B cell (primary cell): ENCODE data around the gene ARGLU1.

ENCODE experiments used
- EZH2 ChIP-seq: IDR thresholded peaks from 2 replicates; pipeline ENCODE4 v1.6.1; 2012; ENCODE audit warnings: borderline replicate concordance, low read depth, mild to moderate bottlenecking, moderate library complexity, low read length; ENCODE audit not compliant: insufficient read depth, poor library complexity, severe bottlenecking
- TF ChIP-seq, protein P1 (sequence below): fragments of 200-600 bp; IDR thresholded peaks from one replicate; pipeline ENCODE4 v1.8.0; 2022; ENCODE audit warnings: antibody characterized with exemption, mild to moderate bottlenecking

- TF ChIP-seq, protein P1, sequence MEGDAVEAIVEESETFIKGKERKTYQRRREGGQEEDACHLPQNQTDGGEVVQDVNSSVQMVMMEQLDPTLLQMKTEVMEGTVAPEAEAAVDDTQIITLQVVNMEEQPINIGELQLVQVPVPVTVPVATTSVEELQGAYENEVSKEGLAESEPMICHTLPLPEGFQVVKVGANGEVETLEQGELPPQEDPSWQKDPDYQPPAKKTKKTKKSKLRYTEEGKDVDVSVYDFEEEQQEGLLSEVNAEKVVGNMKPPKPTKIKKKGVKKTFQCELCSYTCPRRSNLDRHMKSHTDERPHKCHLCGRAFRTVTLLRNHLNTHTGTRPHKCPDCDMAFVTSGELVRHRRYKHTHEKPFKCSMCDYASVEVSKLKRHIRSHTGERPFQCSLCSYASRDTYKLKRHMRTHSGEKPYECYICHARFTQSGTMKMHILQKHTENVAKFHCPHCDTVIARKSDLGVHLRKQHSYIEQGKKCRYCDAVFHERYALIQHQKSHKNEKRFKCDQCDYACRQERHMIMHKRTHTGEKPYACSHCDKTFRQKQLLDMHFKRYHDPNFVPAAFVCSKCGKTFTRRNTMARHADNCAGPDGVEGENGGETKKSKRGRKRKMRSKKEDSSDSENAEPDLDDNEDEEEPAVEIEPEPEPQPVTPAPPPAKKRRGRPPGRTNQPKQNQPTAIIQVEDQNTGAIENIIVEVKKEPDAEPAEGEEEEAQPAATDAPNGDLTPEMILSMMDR: no peak
- no peak for TF ChIP-seq EZH2
Observed at GRCh38 chr13:106492588-106493475, 75.1 kb downstream of the ARGLU1 start.
